ENCODE results near the gene TPCN2.

The TPCN2 gene

GRCh38 chr11:69058511-69059270, 10.0 kb downstream of the TPCN2 start:
- no peak for DNase-seq

DNA sequence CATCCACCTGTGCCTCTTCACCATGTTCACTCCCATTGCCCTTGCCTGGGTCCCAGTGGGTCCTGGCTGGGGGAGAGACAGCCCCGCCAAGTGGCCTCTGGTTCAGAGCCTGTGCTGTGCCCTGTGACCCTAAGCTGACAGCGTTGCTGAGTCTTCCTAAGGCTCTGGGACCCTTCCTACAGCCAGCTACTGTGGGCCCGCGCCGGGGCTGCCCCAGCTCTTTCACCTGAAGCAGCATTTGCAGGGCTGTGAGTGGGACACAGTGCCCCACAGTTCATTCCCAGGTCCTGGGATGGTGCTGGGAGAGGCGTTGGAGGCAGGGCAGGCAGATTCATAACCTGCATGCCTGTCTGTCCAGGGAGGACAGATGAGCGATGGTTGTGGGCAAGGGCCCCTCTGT, 10.7 kb downstream of the TPCN2 start:
- no peak for DNase-seq

DNA sequence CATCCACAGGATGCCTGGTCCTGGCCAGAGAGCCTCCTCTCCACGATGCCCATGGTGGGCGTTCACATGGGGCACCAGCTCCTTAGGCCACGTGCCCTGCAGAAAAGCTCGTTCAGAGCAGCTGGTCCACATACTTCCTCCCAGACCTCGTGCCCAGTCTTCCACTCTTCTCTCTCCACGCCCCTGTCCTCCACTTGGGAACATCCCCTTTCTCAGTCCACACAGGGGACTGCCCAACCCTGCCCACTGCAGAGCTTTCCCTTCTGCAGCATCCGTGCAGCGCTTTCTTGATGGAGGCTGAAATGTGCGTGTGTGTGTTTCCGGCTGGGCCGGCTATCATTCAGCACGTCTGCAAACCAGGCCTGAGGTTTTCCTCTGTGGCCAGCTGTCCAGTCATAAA, 11.3 kb downstream of the TPCN2 start:
- DNase-seq, result peak in 1 of 2 donors; percentile 28

DNA sequence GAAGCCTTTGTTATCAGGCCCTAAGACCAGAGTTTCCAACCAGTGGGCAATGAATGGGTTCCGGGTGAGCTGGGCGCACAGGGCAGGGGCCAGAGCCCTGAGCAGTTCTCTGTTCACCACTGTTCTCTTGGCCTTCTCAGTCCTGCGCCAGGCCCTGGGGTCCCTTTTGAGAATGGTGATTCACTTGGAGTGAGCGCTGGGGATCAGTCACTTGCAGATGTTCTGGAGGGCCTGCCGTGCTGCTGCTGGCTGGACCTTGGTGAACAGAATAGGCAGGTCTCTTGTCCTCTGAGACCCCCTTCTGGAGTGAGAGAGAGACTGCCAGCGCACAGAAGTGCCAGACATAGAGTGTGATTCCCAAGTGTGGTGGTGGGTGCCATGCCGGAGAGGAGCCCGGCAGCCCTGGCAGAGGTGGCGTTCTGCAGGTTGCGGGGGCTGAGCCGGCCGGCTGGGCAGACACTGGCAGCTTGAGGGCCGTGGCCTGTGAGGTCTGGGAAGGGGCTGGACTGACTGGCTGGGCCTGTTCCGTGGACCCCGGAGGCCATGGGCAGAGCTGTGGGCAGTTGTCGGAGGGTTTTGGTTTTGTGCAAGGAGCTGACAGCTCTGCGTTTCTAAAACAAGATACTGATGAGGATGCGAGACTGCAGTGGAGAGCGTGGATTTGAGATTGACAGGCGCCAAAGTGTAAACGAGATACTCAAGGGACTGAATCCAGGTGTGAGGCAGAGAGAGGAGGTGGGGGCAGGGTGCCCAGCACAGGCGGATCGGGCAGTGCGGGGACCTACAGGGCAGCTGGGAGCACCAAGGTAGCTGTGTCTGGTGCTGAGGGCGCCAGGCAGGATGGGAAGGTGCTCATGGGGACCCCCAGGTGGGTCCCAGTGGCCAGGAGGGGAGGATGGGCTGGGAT, 12.3 kb downstream of the TPCN2 start:
- no peak for DNase-seq

GRCh38 chr11:69061713-69062053, 13.0 kb downstream of the TPCN2 start:
- DNase-seq, result no peak

GRCh38 chr11:69062169-69062855, 13.6 kb downstream of the TPCN2 start:
- DNase-seq, result no peak

DNA sequence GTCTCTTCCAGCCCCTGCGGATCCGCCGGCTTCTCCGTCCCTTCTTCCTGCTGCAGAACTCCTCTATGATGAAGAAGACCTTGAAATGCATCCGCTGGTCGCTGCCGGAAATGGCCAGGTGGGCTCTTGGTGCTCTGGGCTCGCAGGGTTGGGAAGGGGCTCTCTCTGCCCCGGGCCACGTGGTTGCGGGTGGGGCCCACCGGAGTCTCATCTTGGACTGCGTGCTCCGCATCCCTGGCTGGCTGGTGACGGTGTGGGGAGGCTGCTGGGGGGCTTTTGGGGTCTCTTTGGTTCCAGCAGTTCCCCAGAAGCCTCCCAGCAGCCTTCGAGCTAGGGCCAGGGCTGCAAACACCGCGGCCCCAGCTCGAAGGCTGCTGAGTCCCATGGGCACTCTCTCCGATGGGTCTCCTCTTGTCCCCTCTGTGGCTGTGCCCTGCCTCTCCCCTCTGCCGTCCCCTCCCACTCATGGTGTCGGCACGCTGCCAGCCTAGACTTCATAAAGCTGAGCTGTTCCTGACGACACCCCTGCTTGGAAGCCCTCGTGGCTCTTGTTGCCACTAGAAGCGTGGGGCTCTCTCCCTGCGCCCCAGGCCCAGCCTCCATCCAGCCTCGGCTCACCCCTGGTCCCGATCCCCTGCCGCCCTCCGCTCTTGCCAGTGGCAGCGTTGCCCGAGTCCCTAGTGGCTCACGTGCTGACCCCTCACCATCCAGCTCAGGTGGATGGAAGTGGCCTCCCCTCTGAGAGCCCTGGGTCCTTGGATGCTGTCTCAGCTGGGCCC, 14.3 kb downstream of the TPCN2 start:
- DNase-seq, result no peak

DNA sequence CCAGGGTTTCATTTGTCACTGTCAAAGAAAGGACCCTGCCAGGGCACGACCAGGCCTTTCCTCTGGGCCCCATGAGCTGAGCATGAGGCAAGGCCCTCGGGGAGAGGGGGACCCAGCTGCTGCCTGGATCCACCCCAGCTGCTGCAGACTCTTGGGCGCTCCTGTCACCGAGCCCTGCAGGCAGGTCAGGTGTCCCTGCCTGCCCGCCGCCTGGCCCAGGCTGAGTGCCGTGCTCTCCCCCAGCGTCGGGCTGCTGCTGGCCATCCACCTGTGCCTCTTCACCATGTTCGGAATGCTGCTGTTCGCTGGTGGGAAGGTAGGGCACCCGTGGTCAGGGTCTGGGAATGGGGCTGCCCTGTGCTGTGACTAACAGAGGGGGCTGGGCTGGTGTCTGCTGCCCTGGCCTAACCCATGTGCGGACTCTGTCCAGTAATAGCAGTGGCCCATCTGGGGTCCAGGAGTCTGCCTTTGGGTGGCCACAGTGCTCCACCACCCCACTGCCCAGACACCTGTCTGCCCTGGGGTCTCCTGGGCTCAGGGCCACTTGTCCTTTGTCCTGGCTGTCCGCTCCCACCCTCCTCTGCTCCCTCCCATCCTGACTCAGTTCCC, 15.0 kb downstream of the TPCN2 start:
- no peak for DNase-seq

DNA sequence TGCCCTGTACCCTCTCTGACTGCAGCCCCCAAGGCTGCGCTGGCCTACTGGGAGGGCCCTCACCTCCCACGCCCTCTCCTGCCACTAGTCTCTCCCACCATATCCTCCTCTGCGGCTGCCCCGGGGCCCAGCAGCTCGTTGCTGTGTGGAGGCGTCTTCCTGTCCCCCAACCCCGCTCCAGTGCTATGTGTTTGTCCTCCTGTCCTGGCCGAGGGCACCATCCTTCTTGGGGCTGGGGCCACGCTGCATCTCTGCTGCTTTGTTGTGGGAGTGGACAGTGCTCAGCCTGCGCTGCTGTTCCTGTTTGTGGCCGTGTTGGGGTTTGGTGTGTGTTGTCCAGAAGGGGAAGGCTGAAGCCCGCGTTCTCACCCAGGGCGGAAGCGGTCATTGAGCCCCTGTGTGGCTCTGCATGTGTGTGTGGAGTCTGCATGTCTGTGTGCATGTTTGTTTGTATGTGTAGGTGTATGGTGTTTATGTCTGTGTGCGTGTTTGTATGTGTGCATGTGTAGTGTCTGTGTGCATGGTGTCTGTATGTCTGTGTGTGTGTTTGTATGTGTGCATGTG, 15.7 kb downstream of the TPCN2 start:
- DNase-seq, result no peak

GRCh38 chr11:69065147-69065710, 16.5 kb downstream of the TPCN2 start:
- no peak for DNase-seq

- DNase-seq, result no peak
Measured at GRCh38 chr11:69066122-69067112, 17.7 kb downstream of the TPCN2 start.

DNA sequence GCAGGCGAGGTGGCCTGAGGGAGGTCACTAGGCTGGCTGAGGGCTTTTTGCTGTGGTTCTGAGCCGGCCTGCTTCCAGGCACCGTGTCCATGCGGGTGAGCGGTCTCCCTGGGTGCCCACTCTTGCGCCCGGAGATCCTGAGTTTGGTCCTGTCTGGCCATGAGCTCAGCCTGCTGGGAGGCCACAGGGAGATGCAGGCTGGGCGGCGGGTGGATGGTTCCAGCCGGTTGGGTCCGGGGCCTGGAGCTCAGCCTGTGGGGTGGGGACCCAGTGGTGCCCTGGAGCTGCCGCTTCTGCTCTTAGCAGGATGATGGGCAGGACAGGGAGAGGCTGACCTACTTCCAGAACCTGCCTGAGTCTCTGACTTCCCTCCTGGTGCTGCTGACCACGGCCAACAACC, 18.5 kb downstream of the TPCN2 start:
- DNase-seq, result no peak

GRCh38 chr11:69071086-69071800, 22.5 kb downstream of the TPCN2 start:
- no peak for DNase-seq

- DNase-seq, result no peak
Measured at GRCh38 chr11:69071956-69072355, 23.2 kb downstream of the TPCN2 start.

GRCh38 chr11:69073469-69073868, 24.7 kb downstream of the TPCN2 start:
- no peak for DNase-seq

- DNase-seq, result no peak
Measured at GRCh38 chr11:69074375-69075140, 25.8 kb downstream of the TPCN2 start.

- DNase-seq, result no peak
Measured at GRCh38 chr11:69075421-69076128, 26.8 kb downstream of the TPCN2 start.

GRCh38 chr11:69076129-69076791, 27.5 kb downstream of the TPCN2 start:
- no peak for DNase-seq

Measured in inflammatory macrophage treated with lipopolysaccharide for 1 hour (primary cell).